Measurements from ENCODE around the gene DAP. TPM values are rescaled to one million over a fixed set of nuclear protein-coding genes. Genes with fewer than 3 reads are reported as not detected.

The DAP gene
- polyA plus RNA-seq, 1 donor (not counting 4 experiments of a cell fraction or from before 2014, with no cell fraction given), result 30.4 TPM

DNA sequence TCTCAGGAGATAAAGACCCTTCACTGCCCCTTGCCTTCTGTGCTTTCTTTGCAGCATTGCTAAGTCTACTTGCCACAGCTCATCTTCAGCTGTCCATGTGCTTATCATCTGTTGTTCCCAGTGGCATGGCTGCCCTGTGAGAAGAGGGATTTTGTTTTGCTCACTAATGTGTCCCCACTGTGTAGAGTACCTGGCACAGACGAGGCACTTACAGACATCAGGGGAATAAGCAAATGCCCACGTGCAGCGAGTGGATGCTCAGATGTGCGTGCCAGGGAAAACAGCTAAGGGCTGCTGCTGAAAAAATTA, 31.0 kb downstream of the DAP start:
- H4K20me1 ChIP-seq (ENCODE audit: control insufficient read depth, extremely low read depth, insufficient read depth, low read length), result no peaks in the 10 kb centered on the region
- H3K36me3 ChIP-seq (ENCODE audit: control insufficient read depth in 2 of 2, extremely low read depth in 1 of 2, insufficient read depth in 2 of 2, low read length in 2 of 2), result no peaks in the 10 kb centered on the region
- H2AFZ ChIP-seq (ENCODE audit: control insufficient read depth, low read length), result no peak overlapping the region
- H3K9me3 ChIP-seq (ENCODE audit: control insufficient read depth, low read depth, low read length), result no peaks in the 10 kb centered on the region
- DNase-seq (ENCODE audit: low read depth, low spot score), result no peak
- no peak overlapping the region for H3K4me2 ChIP-seq (ENCODE audit: control insufficient read depth, extremely low read depth, insufficient read depth, low read depth, low read length)
- peaks cover 18% of the 10 kb centered on the region for H3K4me1 ChIP-seq (ENCODE audit: control insufficient read depth, extremely low read depth, insufficient read depth, low read length)
- no peak for FAIRE-seq
- no peak overlapping the region for H3K27ac ChIP-seq (ENCODE audit: control insufficient read depth, insufficient read depth, low read length)
- TF ChIP-seq EZH2 (IDR thresholded peaks at IDR 0.05; ENCODE audit: low read length), result no peak
- TF ChIP-seq, protein P1, sequence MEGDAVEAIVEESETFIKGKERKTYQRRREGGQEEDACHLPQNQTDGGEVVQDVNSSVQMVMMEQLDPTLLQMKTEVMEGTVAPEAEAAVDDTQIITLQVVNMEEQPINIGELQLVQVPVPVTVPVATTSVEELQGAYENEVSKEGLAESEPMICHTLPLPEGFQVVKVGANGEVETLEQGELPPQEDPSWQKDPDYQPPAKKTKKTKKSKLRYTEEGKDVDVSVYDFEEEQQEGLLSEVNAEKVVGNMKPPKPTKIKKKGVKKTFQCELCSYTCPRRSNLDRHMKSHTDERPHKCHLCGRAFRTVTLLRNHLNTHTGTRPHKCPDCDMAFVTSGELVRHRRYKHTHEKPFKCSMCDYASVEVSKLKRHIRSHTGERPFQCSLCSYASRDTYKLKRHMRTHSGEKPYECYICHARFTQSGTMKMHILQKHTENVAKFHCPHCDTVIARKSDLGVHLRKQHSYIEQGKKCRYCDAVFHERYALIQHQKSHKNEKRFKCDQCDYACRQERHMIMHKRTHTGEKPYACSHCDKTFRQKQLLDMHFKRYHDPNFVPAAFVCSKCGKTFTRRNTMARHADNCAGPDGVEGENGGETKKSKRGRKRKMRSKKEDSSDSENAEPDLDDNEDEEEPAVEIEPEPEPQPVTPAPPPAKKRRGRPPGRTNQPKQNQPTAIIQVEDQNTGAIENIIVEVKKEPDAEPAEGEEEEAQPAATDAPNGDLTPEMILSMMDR (optimal IDR thresholded peaks at IDR 0.05 in 1 of 3, IDR thresholded peaks at IDR 0.05 in 1 of 3, conservative IDR thresholded peaks at IDR 0.05 in 1 of 3; ENCODE audit: extremely low read depth in 1 of 3, insufficient read depth in 2 of 3, low read length in 3 of 3), result no peak
- H3K9me1 ChIP-seq (ENCODE audit: control insufficient read depth, extremely low read depth, insufficient read depth, low read length), result no peaks in the 10 kb centered on the region
- no peaks in the 10 kb centered on the region for H3K27me3 ChIP-seq (ENCODE audit: control insufficient read depth, extremely low read depth, insufficient read depth, low read length)
- dilution Hi-C loops (cut with MboI; ENCODE audit: extremely low pct_ligation_motif_present, low sequenced_read_pairs), result no loop called here
- no peak overlapping the region for H3K9ac ChIP-seq (ENCODE audit: control insufficient read depth, extremely low read depth, insufficient read depth, low read length)
- H3K4me3 ChIP-seq (ENCODE audit: control insufficient read depth in 2 of 3, extremely low read depth in 1 of 3, insufficient read depth in 2 of 3, low read depth in 1 of 3, low read length in 3 of 3), result no peak overlapping the region
- peaks cover 2% of the 10 kb centered on the region for H3K79me2 ChIP-seq (ENCODE audit: control insufficient read depth, insufficient read depth, low read length)

DNA sequence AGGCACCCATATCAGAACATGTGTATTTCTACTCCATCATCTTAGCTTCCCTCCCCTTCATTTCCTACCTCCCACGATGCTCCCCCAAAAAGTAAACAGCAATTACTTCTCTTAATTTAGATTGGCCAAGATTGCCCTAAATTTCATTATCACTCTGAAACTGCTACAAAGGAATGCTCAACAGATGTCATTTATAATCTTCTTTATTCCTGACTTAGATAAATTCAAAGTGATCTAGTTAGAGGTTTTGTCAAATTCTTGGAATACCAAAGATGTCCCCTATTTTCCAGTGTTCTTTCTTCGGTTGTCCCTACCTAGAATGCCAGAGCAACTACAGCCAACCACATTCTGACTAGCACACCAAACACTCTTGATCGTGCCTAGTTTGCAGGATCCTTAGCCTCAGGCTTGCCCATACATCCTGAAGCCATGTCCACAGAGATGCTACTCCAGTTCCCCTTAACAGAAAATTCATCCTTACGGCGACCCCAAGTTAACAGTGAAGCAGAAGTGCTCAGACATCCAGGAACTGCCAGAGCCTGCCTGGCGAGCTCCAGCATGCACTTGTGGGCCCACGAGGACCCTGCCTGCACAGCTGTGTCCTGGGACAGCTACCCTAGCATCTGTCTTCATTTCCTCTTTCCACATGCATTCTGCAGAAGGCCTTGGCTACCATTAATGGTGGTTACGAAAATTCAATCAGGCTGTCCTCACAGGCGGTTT, 31.6 kb downstream of the DAP start:
- no peak overlapping the region for H3K9ac ChIP-seq (ENCODE audit: control insufficient read depth, extremely low read depth, insufficient read depth, low read length)
- H3K36me3 ChIP-seq (ENCODE audit: control insufficient read depth in 2 of 2, extremely low read depth in 1 of 2, insufficient read depth in 2 of 2, low read length in 2 of 2), result no peaks in the 10 kb centered on the region
- H3K27me3 ChIP-seq (ENCODE audit: control insufficient read depth, extremely low read depth, insufficient read depth, low read length), result no peaks in the 10 kb centered on the region
- TF ChIP-seq, protein P1 (optimal IDR thresholded peaks at IDR 0.05 in 1 of 3, IDR thresholded peaks at IDR 0.05 in 1 of 3, conservative IDR thresholded peaks at IDR 0.05 in 1 of 3; ENCODE audit: extremely low read depth in 1 of 3, insufficient read depth in 2 of 3, low read length in 3 of 3), result no peak
- no peak for TF ChIP-seq EZH2 (IDR thresholded peaks at IDR 0.05; ENCODE audit: low read length)
- no peak overlapping the region for H3K27ac ChIP-seq (ENCODE audit: control insufficient read depth, insufficient read depth, low read length)
- dilution Hi-C loops (cut with MboI; ENCODE audit: extremely low pct_ligation_motif_present, low sequenced_read_pairs), result no loop called here
- no peaks in the 10 kb centered on the region for H4K20me1 ChIP-seq (ENCODE audit: control insufficient read depth, extremely low read depth, insufficient read depth, low read length)
- H2AFZ ChIP-seq (ENCODE audit: control insufficient read depth, low read length), result no peak overlapping the region
- DNase-seq (ENCODE audit: low read depth, low spot score), result no peak
- H3K9me1 ChIP-seq (ENCODE audit: control insufficient read depth, extremely low read depth, insufficient read depth, low read length), result no peaks in the 10 kb centered on the region
- peaks cover 23% of the 10 kb centered on the region for H3K4me1 ChIP-seq (ENCODE audit: control insufficient read depth, extremely low read depth, insufficient read depth, low read length)
- no peaks in the 10 kb centered on the region for H3K9me3 ChIP-seq (ENCODE audit: control insufficient read depth, low read depth, low read length)
- H3K79me2 ChIP-seq (ENCODE audit: control insufficient read depth, insufficient read depth, low read length), result peaks cover 2% of the 10 kb centered on the region
- FAIRE-seq, result no peak
- H3K4me2 ChIP-seq (ENCODE audit: control insufficient read depth, extremely low read depth, insufficient read depth, low read depth, low read length), result no peak overlapping the region
- H3K4me3 ChIP-seq (ENCODE audit: control insufficient read depth in 2 of 3, extremely low read depth in 1 of 3, insufficient read depth in 2 of 3, low read depth in 1 of 3, low read length in 3 of 3), result no peak overlapping the region

All from keratinocyte (primary cell).